K562 (cell line): ENCODE measurements around the gene CUX1. TPM values are rescaled to one million over a fixed set of nuclear protein-coding genes. Genes with fewer than 3 reads are reported as not detected.

Source experiments
- ARID1B ChIP-seq: fragments of 450-650 bp; IDR thresholded peaks from 2 replicates; pipeline ENCODE4 v1.6.1; 2016; ENCODE audit warnings: antibody characterized with exemption, mild to moderate bottlenecking, inconsistent platforms
- FOSL1 ChIP-seq: fragments of 200-800 bp; sonication (Bioruptor generic); conservative IDR thresholded peaks from 2 replicates; pipeline ENCODE4 v1.6.1; 2016; ENCODE audit warnings: missing genetic modification characterization, missing compliant biosample characterization
- HNRNPH1 ChIP-seq: fragments of 200-400 bp; formaldehyde crosslinking; optimal IDR thresholded peaks from 2 replicates; pipeline ENCODE3; 2017; ENCODE audit warnings: low read depth, mild to moderate bottlenecking, low read length, moderate library complexity
- MTA3 ChIP-seq: fragments of 450-650 bp; formaldehyde crosslinking; IDR thresholded peaks from 2 replicates; pipeline ENCODE4 v1.6.1; 2017; ENCODE audit warnings: mild to moderate bottlenecking, borderline replicate concordance
- NFATC3 ChIP-seq: fragments of 450-650 bp; IDR thresholded peaks from 2 replicates; pipeline ENCODE4 v1.6.1; 2017; ENCODE audit warnings: mild to moderate bottlenecking
- NFE2 ChIP-seq: IDR thresholded peaks from 2 replicates; pipeline ENCODE4 v1.6.1; 2014; ENCODE audit warnings: antibody characterized with exemption, low read depth
- ZNF518B ChIP-seq: fragments of 250-450 bp; sonication (Bioruptor Pico); IDR thresholded peaks from 2 replicates; pipeline ENCODE4 v1.5.0; 2021; ENCODE audit warnings: mild to moderate bottlenecking, moderate library complexity
- ZNF57 ChIP-seq: fragments of 450-650 bp; formaldehyde crosslinking; IDR thresholded peaks from 2 replicates; pipeline ENCODE4 v1.4.0; 2020; ENCODE audit warnings: mild to moderate bottlenecking, moderate library complexity
- polyA plus RNA-seq, 8 experiments: library from polyadenylated mRNA; depleted of rRNA in 4 of 8; stranded (reverse) in 5 of 8; unstranded in 3 of 8; fragments of >200 nt; fragmentation: Nextera tagmentation in 2 of 8; fragmentation: Illumina TruSeq in 1 of 8; extraction: Ambion mirVana in 2 of 8; extraction: Trizol in 1 of 8; gene quantifications; 2 replicates each; pipeline versions ENCODE4 v1.2.1 to v1.2.3, GENCODE V29; 2011 to 2014; ENCODE audit warnings: inconsistent platforms in 1 of 8, missing spikeins in 1 of 8
- total RNA-seq, 7 experiments: library from RNA; depleted of rRNA in 6 of 7; stranded (reverse); fragments of >200 nt in 6 of 7; fragmentation: Illumina TruSeq in 2 of 7; extraction: Trizol in 2 of 7; gene quantifications; 2 replicates each; pipeline versions ENCODE4 v1.2.1 to v1.2.3, GENCODE V29; 2011 to 2021; ENCODE audit warnings: low replicate concordance in 1 of 7
- TF ChIP-seq, protein P1 (sequence below): fragments of 200-400 bp; formaldehyde crosslinking; IDR thresholded peaks from 2 replicates; pipeline ENCODE4 v1.6.1; 2017; ENCODE audit warnings: mild to moderate bottlenecking, low read depth, low read length, moderate library complexity
- TF ChIP-seq, protein P2 (sequence below): fragments of 450-650 bp; IDR thresholded peaks from one replicate; pipeline ENCODE4 v1.6.1; 2018; ENCODE audit warnings: mild to moderate bottlenecking, moderate library complexity; ENCODE audit not compliant: partially characterized antibody
- TF ChIP-seq, protein P3 (sequence below): sonication (generic); formaldehyde crosslinking; IDR thresholded peaks from 2 replicates; pipeline ENCODE4 v1.8.1; 2023; ENCODE audit warnings: missing genetic modification reagents, mild to moderate bottlenecking, borderline replicate concordance

CUX1 gene
- total and polyA plus RNA-seq, 9 of the 15 experiments (the other 6 are each of a cell fraction or from before 2014, with no cell fraction given) = 3.6 to 55.3 (median 25.2) TPM

GRCh38 chr7:101856473-101857357 is 39.3 kb downstream of the CUX1 start (continued):
- TF ChIP-seq, protein P1, sequence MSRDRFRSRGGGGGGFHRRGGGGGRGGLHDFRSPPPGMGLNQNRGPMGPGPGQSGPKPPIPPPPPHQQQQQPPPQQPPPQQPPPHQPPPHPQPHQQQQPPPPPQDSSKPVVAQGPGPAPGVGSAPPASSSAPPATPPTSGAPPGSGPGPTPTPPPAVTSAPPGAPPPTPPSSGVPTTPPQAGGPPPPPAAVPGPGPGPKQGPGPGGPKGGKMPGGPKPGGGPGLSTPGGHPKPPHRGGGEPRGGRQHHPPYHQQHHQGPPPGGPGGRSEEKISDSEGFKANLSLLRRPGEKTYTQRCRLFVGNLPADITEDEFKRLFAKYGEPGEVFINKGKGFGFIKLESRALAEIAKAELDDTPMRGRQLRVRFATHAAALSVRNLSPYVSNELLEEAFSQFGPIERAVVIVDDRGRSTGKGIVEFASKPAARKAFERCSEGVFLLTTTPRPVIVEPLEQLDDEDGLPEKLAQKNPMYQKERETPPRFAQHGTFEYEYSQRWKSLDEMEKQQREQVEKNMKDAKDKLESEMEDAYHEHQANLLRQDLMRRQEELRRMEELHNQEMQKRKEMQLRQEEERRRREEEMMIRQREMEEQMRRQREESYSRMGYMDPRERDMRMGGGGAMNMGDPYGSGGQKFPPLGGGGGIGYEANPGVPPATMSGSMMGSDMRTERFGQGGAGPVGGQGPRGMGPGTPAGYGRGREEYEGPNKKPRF = no peak
- TF ChIP-seq, protein P2, sequence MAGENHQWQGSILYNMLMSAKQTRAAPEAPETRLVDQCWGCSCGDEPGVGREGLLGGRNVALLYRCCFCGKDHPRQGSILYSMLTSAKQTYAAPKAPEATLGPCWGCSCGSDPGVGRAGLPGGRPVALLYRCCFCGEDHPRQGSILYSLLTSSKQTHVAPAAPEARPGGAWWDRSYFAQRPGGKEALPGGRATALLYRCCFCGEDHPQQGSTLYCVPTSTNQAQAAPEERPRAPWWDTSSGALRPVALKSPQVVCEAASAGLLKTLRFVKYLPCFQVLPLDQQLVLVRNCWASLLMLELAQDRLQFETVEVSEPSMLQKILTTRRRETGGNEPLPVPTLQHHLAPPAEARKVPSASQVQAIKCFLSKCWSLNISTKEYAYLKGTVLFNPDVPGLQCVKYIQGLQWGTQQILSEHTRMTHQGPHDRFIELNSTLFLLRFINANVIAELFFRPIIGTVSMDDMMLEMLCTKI = no peak
- TF ChIP-seq MTA3 (peak; percentile 93; the same call in 1 of the 2 replicates), NFE2 (peak; percentile 19; the same call in 1 of the 2 replicates), ZNF518B (CRISPR knock-in tag) (no peak), FOSL1 (tag) (peak; percentile 71), HNRNPH1 (no peak), NFATC3 (no peak), ZNF57 (no peak), ARID1B (peak; percentile 84)
- TF ChIP-seq, protein P3, sequence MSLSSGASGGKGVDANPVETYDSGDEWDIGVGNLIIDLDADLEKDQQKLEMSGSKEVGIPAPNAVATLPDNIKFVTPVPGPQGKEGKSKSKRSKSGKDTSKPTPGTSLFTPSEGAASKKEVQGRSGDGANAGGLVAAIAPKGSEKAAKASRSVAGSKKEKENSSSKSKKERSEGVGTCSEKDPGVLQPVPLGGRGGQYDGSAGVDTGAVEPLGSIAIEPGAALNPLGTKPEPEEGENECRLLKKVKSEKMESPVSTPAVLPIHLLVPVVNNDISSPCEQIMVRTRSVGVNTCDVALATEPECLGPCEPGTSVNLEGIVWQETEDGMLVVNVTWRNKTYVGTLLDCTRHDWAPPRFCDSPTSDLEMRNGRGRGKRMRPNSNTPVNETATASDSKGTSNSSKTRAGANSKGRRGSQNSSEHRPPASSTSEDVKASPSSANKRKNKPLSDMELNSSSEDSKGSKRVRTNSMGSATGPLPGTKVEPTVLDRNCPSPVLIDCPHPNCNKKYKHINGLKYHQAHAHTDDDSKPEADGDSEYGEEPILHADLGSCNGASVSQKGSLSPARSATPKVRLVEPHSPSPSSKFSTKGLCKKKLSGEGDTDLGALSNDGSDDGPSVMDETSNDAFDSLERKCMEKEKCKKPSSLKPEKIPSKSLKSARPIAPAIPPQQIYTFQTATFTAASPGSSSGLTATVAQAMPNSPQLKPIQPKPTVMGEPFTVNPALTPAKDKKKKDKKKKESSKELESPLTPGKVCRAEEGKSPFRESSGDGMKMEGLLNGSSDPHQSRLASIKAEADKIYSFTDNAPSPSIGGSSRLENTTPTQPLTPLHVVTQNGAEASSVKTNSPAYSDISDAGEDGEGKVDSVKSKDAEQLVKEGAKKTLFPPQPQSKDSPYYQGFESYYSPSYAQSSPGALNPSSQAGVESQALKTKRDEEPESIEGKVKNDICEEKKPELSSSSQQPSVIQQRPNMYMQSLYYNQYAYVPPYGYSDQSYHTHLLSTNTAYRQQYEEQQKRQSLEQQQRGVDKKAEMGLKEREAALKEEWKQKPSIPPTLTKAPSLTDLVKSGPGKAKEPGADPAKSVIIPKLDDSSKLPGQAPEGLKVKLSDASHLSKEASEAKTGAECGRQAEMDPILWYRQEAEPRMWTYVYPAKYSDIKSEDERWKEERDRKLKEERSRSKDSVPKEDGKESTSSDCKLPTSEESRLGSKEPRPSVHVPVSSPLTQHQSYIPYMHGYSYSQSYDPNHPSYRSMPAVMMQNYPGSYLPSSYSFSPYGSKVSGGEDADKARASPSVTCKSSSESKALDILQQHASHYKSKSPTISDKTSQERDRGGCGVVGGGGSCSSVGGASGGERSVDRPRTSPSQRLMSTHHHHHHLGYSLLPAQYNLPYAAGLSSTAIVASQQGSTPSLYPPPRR (CRISPR knock-in tag) = no peak
